ENCODE data around the gene KRTAP10-12.

KRTAP10-12 gene

GRCh38 chr21:44697811-44698734 is 1.1 kb downstream of the KRTAP10-12 start:
- DNase-seq (ENCODE audit: insufficient read length, low spot score) (no peak), FAIRE-seq (no peak)

- FAIRE-seq = no peak
- DNase-seq (ENCODE audit: insufficient read length, low spot score) = no peak
Measured at GRCh38 chr21:44699502-44700001, 2.6 kb downstream of the KRTAP10-12 start.

GRCh38 chr21:44700101-44701022 is 3.4 kb downstream of the KRTAP10-12 start:
- FAIRE-seq = no peak
- no peak for DNase-seq (ENCODE audit: insufficient read length, low spot score)

- FAIRE-seq = no peak
- DNase-seq (ENCODE audit: insufficient read length, low spot score) = no peak
Measured at GRCh38 chr21:44701023-44701400, 4.0 kb downstream of the KRTAP10-12 start.

GRCh38 chr21:44701541-44701940 is 4.6 kb downstream of the KRTAP10-12 start:
- FAIRE-seq = no peak
- no peak for DNase-seq (ENCODE audit: insufficient read length, low spot score)

GRCh38 chr21:44702111-44702972 is 5.4 kb downstream of the KRTAP10-12 start:
- DNase-seq (ENCODE audit: insufficient read length, low spot score) = no peak
- FAIRE-seq = no peak

GRCh38 chr21:44702973-44703730 is 6.2 kb downstream of the KRTAP10-12 start:
- FAIRE-seq = no peak
- no peak for DNase-seq (ENCODE audit: insufficient read length, low spot score)

- FAIRE-seq = no peak
Measured at GRCh38 chr21:44703731-44704635, 7.0 kb downstream of the KRTAP10-12 start.

GRCh38 chr21:44704636-44705001 is 7.6 kb downstream of the KRTAP10-12 start:
- FAIRE-seq (no peak), DNase-seq (ENCODE audit: insufficient read length, low spot score) (no peak)

More at GRCh38 chr21:44703731-44704635, 7.0 kb downstream of the KRTAP10-12 start:
- no peak for DNase-seq (ENCODE audit: insufficient read length, low spot score)

GRCh38 chr21:44706026-44706705 is 9.2 kb downstream of the KRTAP10-12 start:
- no peak for FAIRE-seq
- no peak for DNase-seq (ENCODE audit: insufficient read length, low spot score)

- FAIRE-seq = no peak
Measured at GRCh38 chr21:44706706-44707581, 10.0 kb downstream of the KRTAP10-12 start.

GRCh38 chr21:44708213-44708865 is 11.4 kb downstream of the KRTAP10-12 start:
- FAIRE-seq (no peak), DNase-seq (ENCODE audit: insufficient read length, low spot score) (no peak)

More at GRCh38 chr21:44706706-44707581, 10.0 kb downstream of the KRTAP10-12 start:
- DNase-seq (ENCODE audit: insufficient read length, low spot score) = no peak

- no peak for FAIRE-seq
Measured at GRCh38 chr21:44708866-44709425, 12.0 kb downstream of the KRTAP10-12 start.

GRCh38 chr21:44709426-44710293 is 12.7 kb downstream of the KRTAP10-12 start:
- FAIRE-seq = no peak

More at GRCh38 chr21:44708866-44709425, 12.0 kb downstream of the KRTAP10-12 start:
- no peak for DNase-seq (ENCODE audit: insufficient read length, low spot score)

GRCh38 chr21:44710294-44710665 is 13.3 kb downstream of the KRTAP10-12 start:
- no peak for FAIRE-seq
- DNase-seq (ENCODE audit: insufficient read length, low spot score) = no peak

More at GRCh38 chr21:44709426-44710293, 12.7 kb downstream of the KRTAP10-12 start:
- no peak for DNase-seq (ENCODE audit: insufficient read length, low spot score)
